Effector memory CD4-positive, alpha-beta T cell (primary cell): ENCODE data around the gene KDM1A.
A peak's percentile ranks its signal among the peaks of the same experiment; 100 is the strongest.

Experiments
- DNase-seq, 3 donors: peaks; one replicate each; pipeline ENCODE4 v3.0.0-alpha.2; 2020
- H3K27ac ChIP-seq: 2 replicates; pipeline ENCODE4 v1.7.0; 2013; ENCODE audit warnings: mild to moderate bottlenecking, low read length, moderate library complexity; ENCODE audit not compliant: insufficient read depth, poor library complexity, severe bottlenecking
- H3K27me3 ChIP-seq: replicated peaks from 2 replicates; pipeline ENCODE4 v1.7.0; 2013; ENCODE audit warnings: mild to moderate bottlenecking, low read length; ENCODE audit not compliant: insufficient read depth, control insufficient read depth, poor library complexity, severe bottlenecking
- H3K36me3 ChIP-seq: 2 replicates; pipeline ENCODE4 v1.7.0; 2013; ENCODE audit warnings: mild to moderate bottlenecking, low read length, moderate library complexity; ENCODE audit not compliant: control insufficient read depth, insufficient read depth
- H3K4me1 ChIP-seq: 2 replicates; pipeline ENCODE4 v1.7.0; 2013; ENCODE audit warnings: low read length, mild to moderate bottlenecking; ENCODE audit not compliant: control insufficient read depth, insufficient read depth, poor library complexity, severe bottlenecking
- H3K4me3 ChIP-seq: 2 replicates; pipeline ENCODE4 v1.7.0; 2013; ENCODE audit warnings: low read length, low read depth, mild to moderate bottlenecking; ENCODE audit not compliant: insufficient read depth, poor library complexity, severe bottlenecking
- H3K9me3 ChIP-seq: 2 replicates; pipeline ENCODE4 v1.7.0; 2013; ENCODE audit warnings: mild to moderate bottlenecking, low read length, moderate library complexity; ENCODE audit not compliant: control insufficient read depth
- total RNA-seq, 3 donors: gene quantifications; one replicate each; lab custom pipeline; 2026; lab: John Stamatoyannopoulos, UW

Gene KDM1A
- 72.8 to 93.9 (median 76.8) reads per million in 3 donors for total RNA-seq

- Histone ChIP-seq H3K27me3 (no peaks in the 10 kb centered on the region), H3K36me3 (no peaks in the 10 kb centered on the region), H3K4me1 (peaks cover 9% of the 10 kb centered on the region), H3K4me3 (peak within 1 kb of the TSS; percentile 94), H3K27ac (peak within 1 kb of the TSS; percentile 64), H3K9me3 (no peaks in the 10 kb centered on the region)
- peak; percentile 75 to 83 (median 81) for DNase-seq
Measured at GRCh38 chr1:23019094-23019862, at the start of gene KDM1A. KDM1A (plus strand) TSS chr1:23019468; CDS start chr1:23019597, 129 bp downstream.

GRCh38 chr1:22970096-22970495 is 49.2 kb upstream of the KDM1A start:
- H3K4me1 ChIP-seq = no peaks in the 10 kb centered on the region
- no peaks in the 10 kb centered on the region for H3K9me3 ChIP-seq
- no peak for DNase-seq
- H3K27ac ChIP-seq = no peak overlapping the region
- H3K4me3 ChIP-seq = no peak overlapping the region
- H3K36me3 ChIP-seq = no peaks in the 10 kb centered on the region
- peaks cover 9% of the 10 kb centered on the region for H3K27me3 ChIP-seq

- H3K36me3 ChIP-seq = no peaks in the 10 kb centered on the region
- H3K27ac ChIP-seq = no peak overlapping the region
- no peak for DNase-seq
- no peaks in the 10 kb centered on the region for H3K9me3 ChIP-seq
- peaks cover 12% of the 10 kb centered on the region for H3K27me3 ChIP-seq
- H3K4me1 ChIP-seq = no peaks in the 10 kb centered on the region
- H3K4me3 ChIP-seq = no peak overlapping the region
Measured at GRCh38 chr1:22971161-22971560, 48.1 kb upstream of the KDM1A start.

- no peak for DNase-seq
- Histone ChIP-seq H3K9me3 (no peaks in the 10 kb centered on the region), H3K27me3 (peaks cover 12% of the 10 kb centered on the region), H3K36me3 (no peaks in the 10 kb centered on the region), H3K4me1 (no peaks in the 10 kb centered on the region), H3K27ac (no peak overlapping the region), H3K4me3 (no peak overlapping the region)
Measured at GRCh38 chr1:22971611-22972405, 47.5 kb upstream of the KDM1A start.

- Histone ChIP-seq H3K4me3 (no peak within 1 kb of the TSS), H3K4me1 (no peaks in the 10 kb centered on the region), H3K9me3 (no peaks in the 10 kb centered on the region), H3K27ac (no peak within 1 kb of the TSS), H3K27me3 (peaks cover 12% of the 10 kb centered on the region), H3K36me3 (no peaks in the 10 kb centered on the region)
- no peak for DNase-seq
Measured at GRCh38 chr1:22972760-22973159, 46.5 kb upstream of the KDM1A start, which contains the start of gene LACTBL1. LACTBL1 (minus strand) TSS chr1:22972866; CDS start chr1:22972316, 550 bp downstream.

- Histone ChIP-seq H3K27ac (no peak overlapping the region), H3K9me3 (no peaks in the 10 kb centered on the region), H3K36me3 (no peaks in the 10 kb centered on the region), H3K4me1 (no peaks in the 10 kb centered on the region), H3K4me3 (no peak overlapping the region), H3K27me3 (peaks cover 3% of the 10 kb centered on the region)
- DNase-seq = no peak
Measured at GRCh38 chr1:22975694-22976093, 43.6 kb upstream of the KDM1A start.

- no peak for DNase-seq
- Histone ChIP-seq H3K4me1 (no peaks in the 10 kb centered on the region), H3K27ac (no peak overlapping the region), H3K36me3 (no peaks in the 10 kb centered on the region), H3K9me3 (no peaks in the 10 kb centered on the region), H3K4me3 (no peak overlapping the region), H3K27me3 (peaks cover 3% of the 10 kb centered on the region)
Measured at GRCh38 chr1:22976127-22976460, 43.2 kb upstream of the KDM1A start.

GRCh38 chr1:22976461-22977243 is 42.6 kb upstream of the KDM1A start:
- H3K27me3 ChIP-seq = peaks cover 3% of the 10 kb centered on the region
- H3K27ac ChIP-seq = no peak overlapping the region
- H3K36me3 ChIP-seq = no peaks in the 10 kb centered on the region
- no peak overlapping the region for H3K4me3 ChIP-seq
- peak in 1 of 3 donors; percentile 25 for DNase-seq
- no peaks in the 10 kb centered on the region for H3K9me3 ChIP-seq
- H3K4me1 ChIP-seq = no peaks in the 10 kb centered on the region

GRCh38 chr1:22978299-22978698 is 41.0 kb upstream of the KDM1A start:
- Histone ChIP-seq H3K9me3 (no peaks in the 10 kb centered on the region), H3K27me3 (peaks cover 3% of the 10 kb centered on the region), H3K27ac (no peak overlapping the region), H3K4me3 (no peak overlapping the region), H3K4me1 (no peaks in the 10 kb centered on the region), H3K36me3 (no peaks in the 10 kb centered on the region)
- no peak for DNase-seq
